ENCODE data around the gene PRXL2A.

DNA sequence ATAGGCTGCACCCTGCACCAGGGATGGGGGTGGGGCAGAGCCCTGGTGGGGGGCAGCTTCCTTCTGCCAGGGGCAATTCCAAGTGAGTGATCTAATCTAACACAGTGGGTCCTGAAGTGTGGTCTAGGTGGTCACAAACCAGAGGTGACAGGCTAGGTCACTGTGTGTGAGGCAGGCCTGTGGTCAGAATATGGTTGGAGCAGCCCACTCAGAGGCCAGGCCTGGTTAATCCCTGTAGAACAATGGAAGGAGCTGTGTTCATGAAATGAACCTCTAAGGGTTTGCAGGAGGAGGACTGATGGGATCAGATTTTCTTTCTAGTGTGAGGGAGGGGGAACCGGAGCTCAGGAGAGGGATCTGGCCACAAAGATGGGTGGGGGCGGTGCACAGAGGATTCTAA is 35.8 kb downstream of the PRXL2A start:
- TF ChIP-seq MAX (IDR thresholded peaks at IDR 0.05; ENCODE audit: low read depth, low read length) (no peak), ZBTB33 (IDR thresholded peaks at IDR 0.05) (no peak), NR2C1 (IDR thresholded peaks at IDR 0.05) (no peak), SMC3 (IDR thresholded peaks at IDR 0.05; ENCODE audit: borderline replicate concordance, low read length) (no peak), CREM (IDR thresholded peaks at IDR 0.05; ENCODE audit: low read depth) (no peak), ASH2L (IDR thresholded peaks at IDR 0.05; ENCODE audit: borderline replicate concordance, low read depth) (no peak), EZH2 (IDR thresholded peaks at IDR 0.05; ENCODE audit: borderline replicate concordance, control insufficient read depth, low read depth, low read length) (no peak)

Data from GM12878 (cell line).